ENCODE results near the gene NIPSNAP2.
A peak's percentile ranks its signal among the peaks of the same experiment; 100 is the strongest.
"Not testable (repeated sequence)": the region's sequence is repeated elsewhere in the genome, so short reads cannot be mapped to it uniquely, and the experiment has no call there.

The NIPSNAP2 gene

GRCh38 chr7:55964261-55965099 lies at the start of gene NIPSNAP2:
TSS of gene NIPSNAP2 (plus strand) at chr7:55964585. CDS start at chr7:55964610, 25 bp downstream.
- peak; percentile 66 for DNase-seq

DNA sequence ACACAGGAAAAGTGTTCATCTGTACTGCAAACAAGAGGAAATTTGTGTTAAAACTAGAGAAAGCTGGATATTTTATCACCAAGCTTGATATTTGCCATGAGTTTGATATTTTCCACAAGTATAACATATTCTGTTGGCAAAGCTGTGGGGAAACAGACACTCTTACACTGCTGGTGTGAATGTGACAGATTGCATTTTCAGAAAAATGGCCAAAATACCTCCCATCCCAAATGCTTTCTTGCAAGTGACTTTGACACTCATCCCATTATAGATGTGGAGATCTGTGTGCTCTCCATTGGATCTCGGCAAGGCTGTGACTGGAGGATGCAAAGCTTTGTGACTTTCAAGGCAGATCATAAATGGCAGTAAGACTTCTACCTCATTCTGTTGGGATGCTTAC lies 46.6 kb upstream of the NIPSNAP2 start:
- DNase-seq = no peak

DNA sequence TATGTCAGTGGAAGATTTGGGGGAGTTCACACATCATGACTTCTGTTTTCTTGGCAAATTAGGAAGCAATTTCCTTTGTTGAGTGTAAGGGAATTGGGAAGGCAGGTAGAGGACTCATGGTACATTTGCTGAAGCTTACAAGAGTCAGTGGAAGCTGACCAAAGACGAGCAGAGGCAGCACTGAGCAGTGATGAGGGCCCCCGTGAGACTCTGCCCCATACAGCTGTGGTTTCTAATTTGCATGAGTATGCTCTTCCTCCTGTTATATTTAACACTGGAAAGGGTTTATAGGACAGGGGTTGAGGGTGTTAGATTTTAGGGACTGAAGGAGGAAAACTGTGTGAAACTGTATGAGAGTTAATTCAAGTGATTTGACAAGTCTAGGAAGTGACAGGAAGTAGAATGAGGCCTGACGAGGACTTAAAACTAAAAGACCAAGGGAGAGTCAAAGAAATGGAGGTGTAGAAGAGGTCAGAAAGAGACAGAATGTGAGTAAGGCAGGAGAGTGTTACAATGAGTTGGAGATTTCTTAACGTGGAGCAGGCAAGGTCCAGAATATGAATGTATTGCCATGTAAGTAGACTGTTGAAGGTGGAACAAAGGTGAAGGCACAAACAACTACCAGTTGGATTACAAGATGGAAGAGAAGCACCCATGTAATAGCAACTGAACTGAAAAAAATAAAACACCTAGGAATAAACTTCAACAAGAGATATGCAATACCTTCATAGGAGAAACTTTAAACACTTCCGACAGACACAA lies 36.2 kb upstream of the NIPSNAP2 start:
- DNase-seq = no peak

- no peak for DNase-seq
Measured at GRCh38 chr7:55931421-55932151, 32.8 kb upstream of the NIPSNAP2 start.

- no peak for DNase-seq
Measured at GRCh38 chr7:55939514-55940123, 24.8 kb upstream of the NIPSNAP2 start.

GRCh38 chr7:55946545-55946944 lies 17.8 kb upstream of the NIPSNAP2 start:
- DNase-seq = no peak

DNA sequence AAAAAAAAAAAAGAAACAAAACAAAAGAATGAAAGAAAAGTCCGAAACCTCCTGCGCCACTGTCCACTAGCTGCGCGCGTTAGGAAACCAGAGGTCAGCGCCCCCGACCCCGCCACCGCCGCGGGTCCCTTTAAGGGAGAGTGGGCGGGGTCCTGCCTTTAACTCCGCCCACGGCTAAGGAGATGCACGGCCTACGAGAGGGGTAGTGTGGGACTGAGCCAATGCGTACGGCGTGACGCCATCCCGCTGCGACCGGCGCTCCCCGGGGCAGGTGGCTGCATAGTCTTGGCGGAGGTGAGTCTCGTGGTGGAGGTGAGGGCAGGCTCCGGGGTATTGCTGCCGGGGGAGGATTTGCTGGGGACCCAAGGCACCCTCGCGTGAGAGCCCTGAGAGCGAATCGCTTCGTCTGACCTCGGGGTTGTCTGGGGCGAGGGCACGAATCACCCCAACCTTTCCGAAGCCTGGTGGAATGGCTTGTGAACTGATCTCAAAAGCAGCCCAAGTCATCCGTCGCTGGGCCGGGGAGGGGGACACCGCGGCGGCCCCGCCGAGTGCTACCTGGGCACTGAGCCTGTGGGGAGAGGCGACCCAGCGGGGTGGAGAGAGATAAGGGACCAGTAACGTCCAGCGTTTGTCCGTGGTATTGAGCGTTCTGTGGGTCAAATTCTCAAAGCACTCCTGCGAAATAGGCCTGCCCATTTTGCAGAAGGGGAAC lies 12.6 kb upstream of the NIPSNAP2 start, which contains the start of gene MRPS17:
MRPS17 (plus strand) TSS at position 241 of the 715 bp plus-strand sequence. CDS start 1,319 bp downstream, outside the sequence.
- DNase-seq = peak; percentile 91

DNA sequence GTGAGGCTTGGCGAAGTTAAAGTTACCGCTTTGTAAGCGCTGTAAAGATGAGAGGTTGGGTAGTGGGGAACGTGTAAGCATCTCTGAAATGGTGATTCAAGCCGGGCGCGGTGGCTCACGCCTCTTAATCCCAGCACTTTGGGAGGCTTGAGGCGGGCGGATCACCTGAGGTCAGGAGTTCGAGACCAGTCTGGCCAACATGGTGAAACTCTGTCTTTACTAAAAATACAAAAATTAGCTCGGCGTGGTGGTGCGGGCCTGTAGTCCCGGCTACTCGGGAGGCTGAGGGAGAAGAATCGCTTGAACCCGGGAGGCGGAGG lies 12.1 kb upstream of the NIPSNAP2 start:
- DNase-seq = not testable (repeated sequence)

- no peak for DNase-seq
Measured at GRCh38 chr7:55953707-55954475, 10.5 kb upstream of the NIPSNAP2 start.

DNA sequence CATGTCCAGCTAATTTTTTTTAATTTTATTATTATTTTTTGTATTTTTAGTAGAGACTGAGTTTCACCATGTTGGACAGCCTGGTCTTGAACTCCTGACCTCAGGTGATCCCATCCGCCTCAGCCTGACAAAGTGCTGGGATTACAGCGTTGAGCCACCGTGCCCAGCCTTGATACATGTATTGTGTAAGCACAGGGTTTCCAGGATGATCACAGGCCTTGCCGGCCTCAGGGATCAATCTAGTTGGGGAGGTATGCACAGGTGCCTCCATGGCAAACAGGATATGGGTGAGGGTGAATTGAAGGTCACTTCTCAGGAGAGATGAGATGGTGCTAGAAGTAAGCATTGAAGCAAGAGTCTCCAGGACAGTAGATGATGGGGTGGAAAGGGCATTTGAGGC lies 7.2 kb upstream of the NIPSNAP2 start:
- DNase-seq = no peak

GRCh38 chr7:55962014-55962413 lies 2.4 kb upstream of the NIPSNAP2 start:
- no peak for DNase-seq

DNA sequence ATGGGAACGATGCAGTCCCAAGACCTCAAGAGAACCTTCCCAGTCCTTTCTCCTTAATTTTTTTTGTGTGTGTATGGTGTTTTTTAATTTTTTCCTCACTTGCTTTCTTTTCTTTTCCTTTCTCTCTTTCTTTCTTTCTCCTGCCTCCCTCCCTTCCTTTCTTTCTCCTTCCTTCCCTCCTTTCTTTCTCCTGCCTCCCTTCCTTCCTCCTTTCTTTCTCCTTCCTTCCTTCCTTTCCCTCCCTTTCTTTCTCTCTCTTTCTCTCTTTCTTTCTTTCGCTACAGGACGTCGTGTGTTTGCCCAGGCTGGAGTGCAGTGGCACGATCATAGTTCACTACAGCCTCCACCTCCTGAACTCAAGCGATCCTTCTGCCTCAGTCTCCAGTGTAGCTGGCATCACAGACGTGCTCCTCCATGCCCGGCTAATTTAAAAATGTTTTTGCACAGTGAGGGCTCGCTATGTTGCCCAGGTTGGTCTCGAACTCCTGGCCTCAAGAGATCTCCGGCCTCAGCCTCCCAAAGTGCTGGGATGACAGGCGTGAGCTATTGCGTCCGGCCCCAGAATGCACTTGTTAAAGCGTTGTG lies 709 bp upstream of the NIPSNAP2 start:
- no peak for DNase-seq

GRCh38 chr7:55965100-55965470 lies 700 bp downstream of the NIPSNAP2 start:
- DNase-seq = peak; percentile 29

DNA sequence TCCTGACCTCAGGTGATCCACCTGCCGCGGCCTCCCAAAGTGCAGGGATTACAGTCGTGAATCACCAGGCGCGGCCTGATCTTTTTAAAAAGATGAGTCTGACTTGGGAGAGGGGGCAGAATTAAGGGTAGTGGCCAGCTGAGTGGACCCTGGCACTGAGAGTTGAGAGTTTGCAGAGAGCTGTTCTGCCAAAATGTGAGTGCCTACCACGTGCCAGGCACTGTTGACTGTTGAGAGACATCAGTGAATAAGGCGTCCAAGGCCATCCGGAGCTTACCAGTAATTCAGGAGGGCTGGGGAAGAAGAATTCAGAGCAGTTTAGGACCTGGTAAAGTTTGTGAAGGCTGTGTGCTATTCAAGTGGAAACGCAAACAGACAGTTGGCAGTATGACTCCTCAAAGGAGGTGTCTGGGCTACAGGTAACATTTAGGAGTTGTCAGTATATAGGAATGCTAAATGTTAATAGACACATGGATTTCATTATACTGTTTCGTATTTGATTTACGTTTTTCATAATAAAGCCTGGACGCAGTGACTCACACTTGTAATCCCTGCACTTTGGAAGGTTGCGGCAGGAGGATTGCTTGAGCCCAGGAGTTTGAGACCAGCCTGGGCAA lies 1.5 kb downstream of the NIPSNAP2 start:
- DNase-seq = no peak

DNA sequence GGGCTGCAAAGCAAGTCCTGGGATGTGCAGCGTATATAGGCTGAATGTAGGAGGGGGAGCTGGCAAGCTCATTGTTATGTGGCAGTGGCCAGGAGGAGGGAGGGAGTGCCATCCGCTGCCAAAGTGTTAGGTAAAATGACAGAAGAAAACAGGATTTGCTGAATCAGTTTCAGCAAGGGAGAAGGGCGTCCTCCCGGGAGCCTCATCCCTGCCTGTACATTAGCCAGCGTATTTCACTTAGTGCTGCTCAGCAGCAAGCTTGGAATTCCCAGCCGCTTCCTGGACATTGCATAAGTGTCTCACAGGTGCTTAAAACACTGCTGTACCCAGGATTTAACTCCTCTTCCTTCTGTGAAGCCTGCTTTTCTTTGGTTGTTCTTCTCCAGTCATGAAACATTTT lies 2.5 kb downstream of the NIPSNAP2 start:
- DNase-seq = no peak

- DNase-seq = no peak
Measured at GRCh38 chr7:55969391-55969790, 5.0 kb downstream of the NIPSNAP2 start.

DNA sequence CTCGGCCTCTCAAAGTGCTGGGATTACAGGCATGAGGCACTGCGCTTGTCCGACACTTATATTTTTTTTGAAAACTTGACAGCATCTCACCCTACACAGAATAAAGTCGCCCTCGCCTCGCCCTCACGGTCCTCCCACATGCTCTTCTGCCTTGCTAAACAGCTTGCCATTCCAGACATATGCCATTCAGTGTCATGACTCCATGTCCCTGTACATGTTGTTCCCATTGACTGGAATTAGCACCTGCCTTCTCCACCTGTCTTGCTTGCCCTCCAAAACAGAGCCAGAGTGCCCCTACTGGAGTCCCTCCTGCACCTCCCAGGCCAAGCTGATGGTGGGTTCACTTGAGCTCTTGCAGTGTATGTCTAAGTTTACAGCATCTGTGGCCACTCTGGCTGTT lies 6.2 kb downstream of the NIPSNAP2 start:
- DNase-seq = no peak

DNA sequence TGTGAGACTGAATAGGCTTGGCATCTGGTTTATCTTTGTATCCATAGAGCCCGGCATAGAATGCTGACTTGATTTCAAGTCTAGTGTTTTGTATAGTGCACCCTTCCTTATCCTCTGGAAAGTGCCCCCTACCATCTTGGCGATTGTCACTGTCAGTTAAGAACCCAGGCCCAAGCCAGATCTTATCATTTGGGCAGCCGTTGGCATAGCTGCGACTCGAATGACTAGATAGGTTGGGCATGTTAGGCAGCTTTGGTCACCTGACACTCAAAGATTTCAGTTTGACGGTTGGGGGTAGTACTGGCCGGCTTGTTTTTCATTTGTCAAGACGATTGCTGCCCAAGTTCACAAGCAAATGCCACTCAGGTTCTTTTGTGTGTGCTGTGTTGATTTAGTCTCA lies 6.6 kb downstream of the NIPSNAP2 start:
- no peak for DNase-seq

GRCh38 chr7:55973747-55974250 lies 9.4 kb downstream of the NIPSNAP2 start:
- no peak for DNase-seq

DNA sequence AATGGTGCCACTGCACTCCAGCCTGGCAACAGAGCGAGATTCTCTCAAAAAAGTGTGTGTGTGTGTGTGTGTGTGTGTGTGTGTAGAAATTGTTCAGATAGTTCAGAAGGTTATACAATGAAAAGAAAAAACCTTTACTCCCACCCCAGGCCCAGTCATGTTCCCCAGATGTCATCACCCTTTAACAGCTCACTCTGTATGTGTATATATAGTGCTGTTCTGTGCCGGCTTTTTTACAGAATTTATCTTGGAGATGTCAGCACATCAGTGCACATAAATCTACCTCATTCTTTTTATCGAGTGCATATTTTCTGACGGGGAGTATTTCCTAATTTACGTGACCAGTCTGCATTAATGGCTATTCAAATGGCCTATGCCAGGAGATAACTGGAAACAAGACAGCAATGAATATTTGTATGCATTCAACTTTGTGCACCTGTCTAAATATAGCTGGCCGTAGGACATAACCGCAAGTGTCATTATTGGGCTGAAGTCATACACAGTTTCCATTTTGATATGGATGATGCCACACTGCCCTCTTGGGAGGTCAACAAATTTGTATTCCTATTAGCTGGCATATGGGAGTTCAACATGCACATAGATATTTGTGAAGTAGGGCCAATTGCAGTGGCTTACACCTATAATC lies 11.7 kb downstream of the NIPSNAP2 start:
- DNase-seq = peak; percentile 37

Data from NCI-H1092 (cell line).